GM11168 (cell line): Measurements from ENCODE around the gene RRN3.
"Not testable (repeated sequence)": the region's sequence is repeated elsewhere in the genome, so short reads cannot be mapped to it uniquely, and the experiment has no call there.

Experiments
- in situ Hi-C: fragments of 300-500 bp; cut with MboI; formaldehyde crosslinking; loops from one replicate; pipeline ENCODE4 v1.12.0; 2022; ENCODE audit warnings: low sequenced_read_pairs; ENCODE audit not compliant: unreplicated experiment

RRN3 gene

DNA sequence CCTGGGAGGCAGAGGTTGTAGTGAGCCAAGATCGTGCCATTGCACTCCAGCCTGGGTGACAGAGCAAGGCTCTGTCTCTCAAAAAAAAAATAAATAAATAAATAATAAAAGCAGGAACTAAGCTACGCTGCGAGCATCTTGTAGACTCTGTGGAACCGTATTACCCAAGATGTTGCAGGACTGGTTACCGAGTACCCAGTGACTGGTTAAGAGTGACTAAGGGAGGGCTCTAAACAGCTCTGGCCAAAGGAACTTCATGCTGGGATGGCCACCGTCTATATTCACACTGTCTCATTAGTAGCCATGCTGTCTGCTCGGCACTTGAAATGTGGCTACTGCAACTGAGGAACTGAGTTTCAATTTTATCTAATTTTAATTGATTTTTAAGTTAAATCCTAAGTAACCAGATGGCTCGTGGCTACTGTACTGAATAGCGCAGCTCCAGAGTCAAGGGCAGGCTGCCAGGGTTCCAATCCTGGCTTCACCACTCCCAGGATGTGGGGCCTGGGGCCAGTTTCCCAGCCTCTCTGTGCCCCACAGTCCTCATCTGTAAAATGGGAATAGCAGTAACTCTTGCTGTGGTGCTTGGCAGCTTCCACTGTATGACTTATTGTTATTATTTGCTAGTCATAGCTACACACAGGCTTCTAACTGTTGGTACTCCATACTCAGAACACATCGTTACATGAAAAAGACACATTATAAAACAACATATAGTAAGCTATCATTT is 41.2 kb downstream of the RRN3 start:
- in situ Hi-C loops, result no loop called here

DNA sequence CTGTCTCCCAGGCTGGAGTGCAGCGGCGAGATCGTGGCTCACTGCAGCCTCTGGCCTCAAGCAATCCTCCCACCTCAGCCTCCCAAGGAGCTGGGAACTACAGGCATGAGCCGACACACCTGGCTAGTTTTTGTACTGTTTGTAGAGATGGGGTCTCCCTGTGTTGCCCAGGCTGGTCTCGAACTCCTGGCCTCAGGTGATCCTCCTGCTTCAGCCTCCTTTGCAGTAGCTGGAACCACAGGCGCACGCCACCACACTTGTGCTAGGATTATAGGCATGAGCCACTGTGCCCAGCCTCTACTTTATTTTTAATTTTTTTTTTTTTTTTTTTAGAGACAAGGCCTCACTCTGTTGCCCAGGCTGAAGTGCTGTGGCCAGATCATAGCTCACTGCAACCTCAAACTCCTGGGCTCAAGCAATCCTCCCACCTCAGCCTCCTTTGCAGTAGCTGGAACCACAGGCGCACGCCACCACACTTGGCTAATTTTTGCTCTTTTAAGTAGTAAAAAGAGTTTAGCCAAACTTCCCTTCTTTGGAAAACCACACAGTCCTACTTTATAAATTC is 42.6 kb downstream of the RRN3 start:
- in situ Hi-C loops, result no loop called here

DNA sequence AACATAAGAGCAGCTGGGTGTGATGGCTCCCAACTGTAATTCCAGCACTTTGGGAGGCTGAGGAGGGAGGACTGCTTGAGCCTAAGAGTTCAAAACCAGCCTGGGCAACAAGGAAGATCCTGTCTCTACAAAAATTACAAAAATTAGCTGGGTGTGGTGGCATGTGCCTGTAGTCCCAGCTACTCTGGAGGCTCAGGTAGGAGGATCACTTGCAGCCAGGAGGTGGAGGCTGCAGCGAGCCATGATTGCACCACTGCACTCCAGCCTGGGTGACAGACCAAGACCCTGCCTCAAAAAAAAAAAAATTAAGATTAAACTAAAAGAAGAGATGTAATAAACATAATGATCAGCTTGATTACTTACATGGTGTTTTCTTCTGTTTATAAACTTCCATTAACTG is 43.6 kb downstream of the RRN3 start:
- in situ Hi-C loops, result not testable (repeated sequence)

DNA sequence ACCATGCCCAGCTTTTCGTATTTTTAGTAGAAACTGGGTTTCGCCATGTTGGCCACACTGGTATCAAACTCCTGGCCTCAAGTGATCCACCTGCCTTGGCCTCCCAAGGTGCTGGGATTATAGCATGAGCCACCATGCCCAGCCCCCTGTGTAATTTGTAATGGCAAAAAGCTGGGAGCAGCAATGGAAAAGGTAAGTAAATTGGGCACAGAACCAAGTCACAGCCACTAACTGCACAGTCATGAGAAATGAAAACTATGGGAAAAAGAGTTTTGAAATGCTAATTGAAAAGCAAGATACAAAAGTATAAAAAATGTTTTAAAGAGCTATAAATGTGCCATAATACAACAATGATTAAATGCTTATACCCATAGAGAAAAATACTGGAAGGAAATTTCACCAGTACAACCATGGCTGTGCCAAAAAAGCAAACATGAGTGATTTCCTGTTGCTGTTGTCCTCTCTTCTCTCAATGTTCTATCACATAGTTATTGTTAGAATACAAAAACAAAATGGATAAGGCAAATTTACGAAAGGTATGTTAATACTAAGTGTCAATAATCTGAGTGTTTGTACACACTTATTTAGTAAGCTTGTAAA is 44.4 kb downstream of the RRN3 start:
- in situ Hi-C loops, result no loop called here

DNA sequence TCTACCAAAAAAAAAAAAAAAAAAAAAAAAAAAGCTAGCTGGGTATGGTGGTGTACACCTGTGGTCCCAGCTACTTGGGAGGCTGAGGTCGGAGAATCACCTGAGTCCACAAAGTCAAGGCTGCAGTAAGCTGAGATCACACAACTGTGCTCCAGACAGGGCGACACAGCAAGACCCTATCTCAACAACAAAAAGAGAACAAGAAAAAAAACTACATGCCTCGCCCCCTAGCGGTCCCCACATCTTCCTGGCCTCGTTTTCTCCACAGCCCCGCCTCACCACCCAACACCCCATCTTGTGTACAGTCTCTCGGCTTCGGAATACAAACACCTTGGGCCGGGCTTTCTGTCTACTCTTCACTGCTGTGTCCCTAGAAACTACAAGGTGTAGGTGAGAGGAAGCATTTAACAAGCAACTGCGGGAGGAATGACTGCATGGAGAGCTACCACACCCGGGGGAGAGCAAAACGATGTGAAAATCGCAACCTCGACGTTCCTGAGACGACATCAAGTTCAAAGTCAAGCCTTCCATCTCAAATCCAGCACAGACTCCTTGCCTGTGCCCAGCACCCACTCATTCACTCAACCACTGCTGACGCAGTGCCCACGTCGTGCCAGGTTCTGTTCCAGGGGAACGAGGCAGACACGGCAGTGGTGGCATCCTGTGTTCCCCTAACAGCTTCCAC is 47.2 kb downstream of the RRN3 start:
- in situ Hi-C loops, result no loop called here

DNA sequence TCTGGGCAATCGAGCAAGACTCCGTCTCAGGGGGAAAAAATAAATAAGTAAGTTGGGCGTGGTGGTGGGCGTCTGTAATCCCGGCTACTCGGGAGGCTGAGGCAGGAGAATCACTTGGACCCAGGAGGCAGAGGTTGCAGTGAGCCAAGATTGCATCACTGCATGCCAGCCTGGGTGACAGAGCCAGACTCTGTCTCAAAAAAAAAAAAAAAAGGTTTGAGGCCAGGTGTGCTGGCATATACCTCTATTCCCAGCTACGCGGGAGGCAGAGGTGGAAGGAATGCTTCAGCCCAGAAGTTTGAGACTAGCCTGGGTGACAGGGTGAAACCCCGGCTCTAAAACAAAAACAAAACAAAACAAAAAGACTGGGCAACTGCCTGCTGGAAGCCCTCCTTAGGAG is 48.8 kb downstream of the RRN3 start:
- in situ Hi-C loops, result not testable (repeated sequence)

DNA sequence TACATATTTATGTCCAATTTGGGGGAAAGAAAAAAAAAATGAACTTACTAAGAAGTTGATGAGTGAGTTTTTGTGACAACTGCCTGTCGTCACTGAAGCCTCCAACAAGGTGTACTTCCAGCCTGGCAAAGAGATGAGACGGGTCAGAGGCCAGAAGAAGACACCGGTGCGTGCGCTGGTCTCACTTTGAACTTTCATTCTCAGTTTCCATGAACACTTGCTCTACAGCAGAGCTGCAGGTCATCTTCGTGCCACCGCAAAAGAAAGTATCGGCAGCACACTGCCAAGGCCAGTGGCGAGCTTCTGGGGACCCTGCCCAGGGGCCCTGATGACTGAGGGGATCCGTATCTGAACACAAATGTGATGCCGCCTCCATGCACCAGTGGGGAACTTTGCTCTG is 49.8 kb downstream of the RRN3 start:
- in situ Hi-C loops, result no loop called here

DNA sequence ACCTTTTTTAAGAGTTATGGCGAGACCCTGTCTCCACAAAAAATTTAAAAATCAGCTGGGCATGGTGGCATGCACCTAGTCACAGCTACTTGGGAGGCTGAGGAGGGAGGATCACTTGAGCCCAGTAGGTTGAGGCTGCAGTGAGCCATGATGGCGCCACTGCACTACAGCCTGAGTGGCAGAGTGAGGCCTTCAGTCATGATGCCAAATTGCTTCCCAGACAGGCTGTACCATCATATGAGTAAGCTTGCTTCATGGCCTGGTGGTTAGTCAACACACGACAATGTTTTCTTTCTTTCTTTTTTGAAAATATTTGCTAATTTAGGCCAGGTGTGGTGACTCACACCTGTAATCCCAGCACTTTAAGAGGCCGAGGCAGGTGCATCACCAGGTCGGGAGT is 50.7 kb downstream of the RRN3 start:
- in situ Hi-C loops, result no loop called here

DNA sequence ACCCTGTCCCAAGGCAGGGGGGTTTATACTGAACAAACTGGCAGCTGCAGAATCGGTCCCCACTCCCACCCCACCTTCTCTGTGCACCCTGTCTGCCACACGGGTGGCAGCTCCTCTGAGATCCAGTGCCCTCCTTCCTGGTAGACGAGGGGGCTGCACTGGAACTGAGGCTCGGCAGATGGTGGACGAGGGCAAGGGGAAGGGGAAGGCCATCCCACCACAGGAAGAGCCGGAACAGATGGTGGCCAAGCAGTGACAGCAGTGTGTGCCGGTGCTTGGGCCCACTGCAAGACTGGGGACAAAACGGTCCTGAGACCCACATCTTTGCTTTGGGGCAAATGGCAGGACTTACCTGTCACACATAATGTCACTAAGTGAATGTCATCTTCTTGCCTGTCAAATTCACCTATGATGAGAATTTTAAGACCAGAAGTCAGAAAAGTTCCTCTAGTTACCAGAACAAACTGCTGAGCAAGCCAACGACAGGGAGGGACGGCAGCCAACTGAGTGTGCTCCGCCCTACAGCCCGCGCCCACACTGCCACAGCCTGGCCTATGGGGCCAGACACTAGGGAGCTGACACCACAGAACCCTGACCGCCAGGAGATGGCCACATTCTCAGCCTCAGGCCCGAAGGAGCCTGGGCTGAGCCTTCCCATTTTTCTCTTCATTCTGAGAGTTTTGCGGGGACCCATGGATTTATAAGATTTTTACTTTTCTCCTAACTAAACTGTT is 52.6 kb downstream of the RRN3 start:
- in situ Hi-C loops, result no loop called here

DNA sequence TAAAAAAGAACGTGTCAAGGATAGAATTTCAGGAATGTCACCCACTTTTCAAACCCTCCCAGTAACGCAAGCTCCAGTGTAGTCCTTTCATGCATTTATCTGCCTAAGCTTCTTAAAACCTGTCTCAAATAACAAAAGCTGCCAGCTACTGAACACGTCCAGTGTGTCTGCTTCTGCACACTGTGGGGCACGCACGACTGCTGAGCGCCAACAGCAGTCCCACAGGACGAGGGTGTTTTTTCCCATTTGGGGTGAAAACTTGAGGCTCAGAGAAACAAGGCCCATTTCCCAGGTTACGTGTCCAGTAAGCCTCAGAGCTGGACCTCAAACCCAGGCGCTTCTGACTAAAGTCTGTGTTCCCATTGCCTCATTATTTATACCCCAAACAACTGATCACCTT is 55.4 kb downstream of the RRN3 start:
- in situ Hi-C loops, result no loop called here

DNA sequence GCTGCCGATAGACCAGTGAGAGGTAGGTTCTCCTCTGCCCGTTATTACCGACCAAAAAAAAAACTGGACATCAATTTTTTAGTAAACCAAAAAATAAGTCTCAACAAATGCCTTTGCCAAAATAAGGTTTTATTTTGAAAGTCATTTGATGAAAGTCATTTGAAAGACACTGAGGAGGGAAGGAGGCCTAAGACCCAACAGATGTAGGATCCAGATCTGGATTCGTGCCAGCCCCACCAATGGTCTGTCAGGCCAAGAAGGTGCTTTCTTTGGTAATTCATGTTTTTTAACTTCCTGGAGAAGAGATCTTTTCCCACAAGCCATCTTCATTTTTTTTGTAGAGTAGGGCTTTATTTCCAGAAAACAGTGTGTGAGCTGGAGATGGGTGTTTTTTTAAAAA is 56.3 kb downstream of the RRN3 start:
- in situ Hi-C loops, result no loop called here

DNA sequence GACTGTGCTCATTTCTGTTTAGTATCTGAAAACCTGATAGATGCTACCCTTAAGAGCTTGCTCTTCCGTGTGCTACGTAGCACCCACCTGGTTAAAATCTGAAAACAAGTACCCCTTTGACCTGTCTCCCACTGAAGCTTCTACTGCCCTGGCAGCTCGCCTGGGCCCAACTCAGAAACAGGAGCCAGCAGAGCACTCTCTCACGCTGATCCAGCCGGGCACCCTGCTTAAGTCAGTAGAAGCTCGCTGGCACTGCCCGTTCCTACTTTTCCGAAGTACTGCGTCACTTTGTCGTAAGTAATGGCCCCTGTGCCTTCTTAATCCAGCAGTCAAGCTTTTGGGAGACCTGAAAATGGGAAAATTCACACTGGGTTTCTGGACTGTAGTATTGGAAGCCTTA is 57.1 kb downstream of the RRN3 start:
- in situ Hi-C loops, result no loop called here

DNA sequence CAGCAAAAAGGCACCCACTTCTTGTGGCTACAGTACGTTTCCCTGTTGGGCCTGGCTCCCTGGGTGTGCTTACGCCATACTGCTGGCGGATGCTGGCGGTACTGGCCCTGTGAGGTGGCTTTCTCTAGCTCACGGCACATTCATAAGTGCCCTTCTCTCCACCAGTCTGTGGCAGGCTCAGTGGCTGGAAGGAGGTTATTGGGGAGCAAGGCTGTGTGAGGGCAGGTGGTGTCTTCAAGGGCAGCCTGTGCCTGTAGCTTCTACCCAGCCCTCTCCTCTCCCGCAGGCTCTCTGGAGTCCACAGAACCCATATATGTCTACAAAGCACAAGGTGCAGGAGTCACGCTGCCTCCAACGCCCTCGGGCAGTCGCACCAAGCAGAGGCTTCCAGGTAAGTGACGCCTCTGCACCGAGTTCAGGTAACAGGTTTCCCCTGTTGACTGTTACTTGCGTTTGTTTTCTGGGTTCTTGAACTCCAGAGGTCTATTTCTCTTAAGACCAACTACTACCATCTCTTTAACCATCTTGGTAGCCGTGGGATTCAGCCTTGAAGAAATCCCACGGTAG is 58.8 kb downstream of the RRN3 start:
- in situ Hi-C loops, result no loop called here

DNA sequence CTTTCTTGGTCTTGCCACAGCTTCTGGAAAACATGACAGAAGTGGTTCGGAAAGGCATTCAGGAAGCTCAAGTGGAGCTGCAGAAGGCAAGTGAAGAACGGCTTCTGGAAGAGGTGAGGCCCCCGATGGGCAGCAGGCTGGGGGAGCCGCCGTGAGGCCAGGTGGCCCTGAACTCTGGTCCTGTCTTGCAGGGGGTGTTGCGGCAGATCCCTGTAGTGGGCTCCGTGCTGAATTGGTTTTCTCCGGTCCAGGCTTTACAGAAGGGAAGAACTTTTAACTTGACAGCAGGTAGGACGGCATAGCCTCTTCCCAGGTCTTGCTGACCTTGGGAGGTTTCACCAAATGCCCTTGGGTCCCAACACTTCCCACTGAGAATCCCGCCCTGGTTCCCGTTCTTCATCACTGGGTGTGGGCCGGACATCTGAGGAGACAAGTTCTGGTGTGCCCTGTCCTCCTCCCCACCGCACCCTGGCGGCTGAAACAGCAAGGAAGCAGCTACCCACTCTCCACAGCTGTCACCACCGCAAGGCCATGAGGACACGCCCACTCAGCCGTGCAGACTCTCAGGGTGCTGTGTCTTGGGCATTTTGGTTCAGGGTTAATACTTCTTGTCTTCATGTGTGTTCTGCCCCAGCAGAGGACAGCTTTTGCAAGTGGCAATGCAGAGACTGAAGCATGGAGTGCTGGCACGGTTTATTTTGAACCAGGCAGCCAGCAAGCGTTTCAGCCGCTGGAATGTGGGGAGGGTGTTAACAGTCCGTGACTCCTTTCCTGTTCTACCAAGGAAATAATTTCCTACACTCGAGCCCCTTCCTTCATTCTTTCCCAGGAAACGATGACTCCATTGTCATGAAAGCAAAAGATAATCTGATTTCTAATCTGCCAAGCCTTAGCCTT is 59.6 kb downstream of the RRN3 start:
- in situ Hi-C loops, result no loop called here

DNA sequence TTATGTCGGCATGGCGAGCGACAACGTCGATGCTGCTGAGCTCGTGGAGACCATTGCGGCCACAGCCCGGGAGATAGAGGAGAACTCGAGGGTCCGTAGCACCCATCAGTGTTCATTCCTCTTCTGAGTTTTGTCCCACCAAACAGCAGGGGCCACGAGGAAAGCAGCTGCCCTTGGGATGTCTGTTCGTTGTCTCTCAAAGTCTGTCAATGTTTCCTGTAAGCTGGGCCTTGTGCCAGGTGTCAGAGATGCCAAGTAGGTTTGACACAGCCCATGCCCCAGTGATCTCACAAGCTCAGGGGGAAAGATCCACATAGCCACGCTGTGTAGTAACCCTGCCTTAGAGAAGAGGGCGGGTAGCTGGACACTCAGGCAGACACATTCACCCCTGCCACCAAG is 60.8 kb downstream of the RRN3 start:
- in situ Hi-C loops, result no loop called here

DNA sequence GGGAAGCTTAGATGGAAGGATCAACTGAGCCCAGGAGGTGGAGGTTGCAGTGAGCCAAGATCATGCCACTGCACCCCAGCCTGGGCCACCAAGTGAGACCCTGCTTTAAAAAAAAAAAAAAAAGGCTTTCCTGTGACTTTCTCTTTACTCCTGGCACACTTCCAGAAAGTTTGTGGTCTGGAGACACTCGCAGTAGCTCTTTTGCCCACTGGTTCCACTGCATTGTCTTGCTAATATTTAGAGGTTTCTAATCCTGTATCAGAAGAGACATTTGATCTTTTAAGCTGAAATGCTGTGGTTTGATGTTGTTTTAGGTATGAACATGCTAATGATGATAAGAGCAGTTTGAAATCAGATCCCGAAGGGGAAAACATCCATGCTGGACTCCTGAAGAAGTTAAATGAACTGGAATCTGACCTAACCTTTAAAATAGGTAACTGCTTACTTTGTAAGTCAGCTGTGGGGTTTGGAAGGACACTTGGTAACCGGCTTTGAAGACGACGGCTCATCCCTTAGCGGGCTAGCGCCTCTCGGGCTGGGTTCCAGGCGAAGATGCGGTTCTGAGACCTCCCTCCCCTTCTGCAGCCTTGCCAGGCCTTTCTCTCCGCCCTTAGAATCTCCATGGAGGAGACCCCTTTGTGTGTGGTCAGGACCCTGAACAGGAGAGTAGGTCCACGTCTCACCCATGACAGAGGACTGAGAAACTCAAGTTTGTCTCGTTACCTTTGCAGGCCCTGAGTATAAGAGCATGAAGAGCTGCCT is 61.3 kb downstream of the RRN3 start:
- in situ Hi-C loops, result no loop called here

DNA sequence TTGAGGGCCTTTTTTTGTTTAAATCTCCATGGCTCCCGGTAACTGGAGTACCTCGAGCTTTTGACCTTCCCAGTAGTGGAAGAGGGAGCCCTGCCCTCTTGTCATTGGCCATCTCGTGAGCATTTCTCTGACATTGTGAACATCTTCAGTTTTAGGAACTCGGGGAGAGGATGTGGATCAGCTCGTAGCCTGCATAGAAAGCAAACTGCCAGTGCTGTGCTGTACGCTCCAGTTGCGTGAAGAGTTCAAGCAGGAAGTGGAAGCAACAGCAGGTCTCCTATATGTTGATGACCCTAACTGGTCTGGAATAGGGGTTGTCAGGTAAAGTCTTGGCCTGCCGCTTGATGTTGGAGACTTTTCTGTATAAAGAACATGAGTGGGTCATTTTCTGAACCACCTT is 62.5 kb downstream of the RRN3 start:
- in situ Hi-C loops, result no loop called here

DNA sequence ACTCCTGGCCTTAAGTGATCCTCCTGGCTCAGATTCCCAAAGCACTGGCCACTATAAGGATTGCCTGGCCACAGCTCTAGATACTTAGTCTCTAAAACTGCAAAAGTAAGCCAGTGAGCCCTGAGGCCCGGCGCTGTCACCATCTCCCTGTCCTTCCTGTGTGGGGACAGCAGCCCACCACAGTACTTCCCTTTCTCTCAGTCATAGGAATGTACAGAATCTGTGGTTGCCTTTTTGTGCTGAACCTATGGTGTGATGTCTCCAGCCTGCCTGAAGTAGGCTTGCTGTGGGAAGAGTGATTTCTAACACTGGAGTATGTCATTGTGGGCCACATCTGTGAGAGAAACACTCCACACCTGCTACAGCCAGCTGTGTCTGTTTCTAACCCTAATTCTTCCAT is 62.9 kb downstream of the RRN3 start:
- in situ Hi-C loops, result no loop called here

DNA sequence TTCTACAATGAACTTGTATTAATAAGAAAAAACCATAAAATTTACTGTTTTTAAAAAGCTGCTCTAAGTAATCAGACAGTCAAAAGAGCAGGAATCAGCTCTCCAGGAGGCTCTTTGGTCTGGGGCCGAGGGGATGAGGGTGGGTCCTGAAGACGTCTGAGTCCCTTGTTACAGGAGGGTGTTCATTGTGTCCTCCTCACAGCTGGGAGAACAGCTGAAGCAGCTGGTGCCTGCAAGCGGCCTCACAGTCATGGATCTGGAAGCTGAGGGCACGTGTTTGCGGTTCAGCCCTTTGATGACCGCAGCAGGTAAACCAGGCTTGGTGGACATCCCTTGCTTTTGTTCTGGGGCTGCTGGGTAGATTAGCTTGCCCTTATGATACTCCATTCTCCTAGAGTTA is 64.3 kb downstream of the RRN3 start:
- in situ Hi-C loops, result not testable (repeated sequence)
